NT2/D1 (cell line): Measurements from ENCODE around the gene ADGRG3.

ENCODE experiments used
- SUZ12 ChIP-seq: IDR thresholded peaks from 2 replicates; pipeline ENCODE4 v1.6.1; 2011; ENCODE audit not compliant: insufficient read length, insufficient read depth; ENCODE audit errors: extremely low read depth
- YY1 ChIP-seq: IDR thresholded peaks from 2 replicates; pipeline ENCODE4 v1.6.1; 2011; ENCODE audit not compliant: insufficient read length, insufficient read depth

DNA sequence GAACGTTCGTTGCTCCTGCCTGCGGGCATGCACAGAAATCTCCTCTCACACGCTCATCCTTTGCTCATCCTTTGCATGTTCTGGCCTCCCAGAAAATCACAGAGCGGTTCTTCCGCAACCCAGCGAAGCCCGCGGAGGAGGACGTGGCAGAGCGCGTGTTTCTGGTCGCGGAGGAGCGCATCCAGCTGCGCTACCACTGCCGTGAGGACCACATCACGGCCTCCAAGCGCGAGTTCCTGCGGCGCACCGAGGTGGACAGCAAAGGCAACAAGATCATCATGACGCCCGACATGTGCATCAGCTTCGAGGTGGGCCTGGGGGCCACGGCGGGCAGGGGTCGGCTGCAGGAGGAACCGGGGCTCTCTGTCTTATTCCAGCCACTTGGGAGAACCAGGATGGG is 57.9 kb downstream of the ADGRG3 start:
- TF ChIP-seq YY1 (no peak), SUZ12 (no peak)
